IMR-90 (cell line): ENCODE data around the gene GRN. TPM values are rescaled to one million over a fixed set of nuclear protein-coding genes. Genes with fewer than 3 reads are reported as not detected.
A peak's percentile ranks its signal among the peaks of the same experiment; 100 is the strongest.

Source experiments
- ATAC-seq: fragments of 200-7000 bp; cut with Tn5 transposase; 2 replicates; pipeline ENCODE4 v1.9.1; 2020; ENCODE audit warnings: low read depth, mild to moderate bottlenecking, moderate library complexity
- BruUV-seq: library from RNA; stranded (reverse); fragments of 400-500 nt; replicated peaks from 2 replicates; lab custom pipeline; 2021; lab: Mats Ljungman, UMichigan
- CTCF ChIA-PET: fragments of 300-600 bp; formaldehyde crosslinking; extraction: SDS; loops from one replicate; lab custom pipeline; 2021; ENCODE audit warnings: antibody characterized with exemption; lab: Yijun Ruan, JAX
- POLR2A ChIA-PET: fragments of 300-600 bp; sonication (Branson Sonifier 250); formaldehyde crosslinking; loops from one replicate; lab custom pipeline; 2022; ENCODE audit warnings: antibody characterized with exemption; ENCODE audit not compliant: unreplicated experiment; lab: Charles Lee
- DNase-seq: peaks from one replicate; pipeline ENCODE4 v3.0.0; 2013
- H2AFZ ChIP-seq: replicated peaks from 2 replicates; pipeline ENCODE3; 2013; ENCODE audit warnings: low read length, mild to moderate bottlenecking; ENCODE audit not compliant: poor library complexity
- H2AK5ac ChIP-seq: 2 replicates; pipeline ENCODE4 v1.6.1; 2013; ENCODE audit warnings: low read depth, low read length, inconsistent platforms
- H2AK9ac ChIP-seq: replicated peaks from 2 replicates; pipeline ENCODE3; 2013; ENCODE audit warnings: mild to moderate bottlenecking, low read depth, low read length, moderate library complexity; ENCODE audit not compliant: poor library complexity
- H2BK120ac ChIP-seq: 2 replicates; pipeline ENCODE4 v1.6.1; 2013; ENCODE audit warnings: low read depth, low read length, inconsistent platforms
- H2BK15ac ChIP-seq: 3 replicates; pipeline ENCODE4 v1.6.1; 2013; ENCODE audit warnings: low read depth, low read length, inconsistent platforms
- H2BK20ac ChIP-seq: 2 replicates; pipeline ENCODE4 v1.6.1; 2013; ENCODE audit warnings: low read depth, mild to moderate bottlenecking, inconsistent platforms, low read length, moderate library complexity
- H2BK5ac ChIP-seq: 2 replicates; pipeline ENCODE4 v1.6.1; 2013; ENCODE audit warnings: mild to moderate bottlenecking, low read depth, low read length, inconsistent platforms; ENCODE audit not compliant: poor library complexity, severe bottlenecking
- H3K14ac ChIP-seq: replicated peaks from 2 replicates; pipeline ENCODE4 v1.6.1; 2013; ENCODE audit warnings: low read depth, low read length, inconsistent platforms
- H3K18ac ChIP-seq: 2 replicates; pipeline ENCODE4 v1.6.1; 2013; ENCODE audit warnings: low read depth, low read length, control low read depth
- H3K23ac ChIP-seq: 2 replicates; pipeline ENCODE4 v1.6.1; 2013; ENCODE audit warnings: low read depth, low read length, inconsistent platforms
- H3K27ac ChIP-seq: 2 replicates; pipeline ENCODE4 v1.5.1; 2013; ENCODE audit warnings: mild to moderate bottlenecking, control low read depth, low read length; ENCODE audit not compliant: insufficient read depth
- H3K27me3 ChIP-seq: 2 replicates; pipeline ENCODE4 v1.6.1; 2013; ENCODE audit warnings: low read length; ENCODE audit not compliant: control insufficient read depth, insufficient read depth
- H3K36me3 ChIP-seq: 2 replicates; pipeline ENCODE4 v1.6.1; 2013; ENCODE audit warnings: low read length, mixed read lengths; ENCODE audit not compliant: control insufficient read depth, insufficient read depth
- H3K4ac ChIP-seq: 2 replicates; pipeline ENCODE4 v1.6.1; 2013; ENCODE audit warnings: low read depth, low read length, inconsistent platforms
- H3K4me1 ChIP-seq: 2 replicates; pipeline ENCODE4 v1.6.1; 2013; ENCODE audit warnings: low read length, mixed read lengths; ENCODE audit not compliant: control insufficient read depth, insufficient read depth
- H3K4me2 ChIP-seq: 2 replicates; pipeline ENCODE4 v1.6.1; 2013; ENCODE audit warnings: low read depth, mild to moderate bottlenecking, control low read depth, low read length, moderate library complexity
- H3K4me3 ChIP-seq: 2 replicates; pipeline ENCODE4 v1.5.1; 2013; ENCODE audit warnings: low read depth, mild to moderate bottlenecking, control low read depth, low read length, moderate library complexity; ENCODE audit not compliant: insufficient read depth
- H3K56ac ChIP-seq: 2 replicates; pipeline ENCODE4 v1.6.1; 2013; ENCODE audit warnings: low read length, inconsistent platforms; ENCODE audit not compliant: insufficient read depth; ENCODE audit errors: extremely low read depth
- H3K79me1 ChIP-seq, 2 experiments: 2 replicates each; pipeline ENCODE4 v1.6.1; 2013; ENCODE audit warnings: low read length in 2 of 2, inconsistent platforms in 1 of 2, low read depth in 1 of 2
- H3K9ac ChIP-seq: 2 replicates; pipeline ENCODE4 v1.6.1; 2013; ENCODE audit warnings: low read depth, low read length, control low read depth
- H3K9me1 ChIP-seq: 2 replicates; pipeline ENCODE4 v1.6.1; 2013; ENCODE audit warnings: low read length, inconsistent platforms; ENCODE audit not compliant: insufficient read depth
- H3K9me3 ChIP-seq: 2 replicates; pipeline ENCODE4 v1.6.1; 2013; ENCODE audit warnings: low read length; ENCODE audit not compliant: control insufficient read depth, insufficient read depth
- H4K20me1 ChIP-seq: 2 replicates; pipeline ENCODE4 v1.6.1; 2013; ENCODE audit warnings: low read length, inconsistent platforms; ENCODE audit not compliant: insufficient read depth
- H4K5ac ChIP-seq: 2 replicates; pipeline ENCODE4 v1.6.1; 2013; ENCODE audit warnings: mild to moderate bottlenecking, low read depth, low read length, control low read depth
- H4K8ac ChIP-seq, 2 experiments: 2 replicates each; pipeline ENCODE4 v1.6.1; 2013; ENCODE audit warnings: low read depth in 2 of 2, low read length in 2 of 2, control low read depth in 1 of 2, inconsistent platforms in 1 of 2
- H4K91ac ChIP-seq: 2 replicates; pipeline ENCODE4 v1.6.1; 2013; ENCODE audit warnings: low read depth, low read length, inconsistent platforms; ENCODE audit not compliant: insufficient read depth
- BHLHE40 ChIP-seq: fragments of 150-350 bp; IDR thresholded peaks from 2 replicates; pipeline ENCODE4 v1.6.1; 2016; ENCODE audit warnings: mild to moderate bottlenecking, low read depth, low read length
- CHD1 ChIP-seq: IDR thresholded peaks from 2 replicates; pipeline ENCODE4 v1.6.1; 2012; ENCODE audit warnings: low read depth, low read length, improper control_type of control experiment
- CTCF ChIP-seq: conservative IDR thresholded peaks from 2 replicates; pipeline ENCODE4 v1.5.1; 2012; ENCODE audit warnings: mild to moderate bottlenecking, low read depth, low read length, improper control_type of control experiment
- FOS ChIP-seq: fragments of 150-350 bp; IDR thresholded peaks from 2 replicates; pipeline ENCODE4 v1.6.1; 2016; ENCODE audit warnings: low read depth, low read length
- MAFK ChIP-seq: IDR thresholded peaks from 2 replicates; pipeline ENCODE4 v1.6.1; 2012; ENCODE audit warnings: low read depth, low read length, improper control_type of control experiment
- MAZ ChIP-seq: IDR thresholded peaks from 2 replicates; pipeline ENCODE4 v1.6.1; 2012; ENCODE audit warnings: low read depth, mild to moderate bottlenecking, low read length, improper control_type of control experiment, moderate library complexity, borderline replicate concordance
- MXI1 ChIP-seq: IDR thresholded peaks from 2 replicates; pipeline ENCODE4 v1.6.1; 2012; ENCODE audit warnings: low read depth, mild to moderate bottlenecking, low read length, moderate library complexity, borderline replicate concordance
- NFE2L2 ChIP-seq: fragments of 150-350 bp; IDR thresholded peaks from 2 replicates; pipeline ENCODE4 v1.6.1; 2016; ENCODE audit warnings: low read depth, mild to moderate bottlenecking, low read length
- POLR2A ChIP-seq: IDR thresholded peaks from 2 replicates; pipeline ENCODE4 v1.6.1; 2012; ENCODE audit warnings: mild to moderate bottlenecking, low read depth, low read length
- RCOR1 ChIP-seq: IDR thresholded peaks from 2 replicates; pipeline ENCODE4 v1.6.1; 2012; ENCODE audit warnings: mild to moderate bottlenecking, low read length, improper control_type of control experiment; ENCODE audit not compliant: insufficient replicate concordance
- RFX5 ChIP-seq: IDR thresholded peaks from 2 replicates; pipeline ENCODE4 v1.8.0; 2012; ENCODE audit warnings: low read depth, mild to moderate bottlenecking, low read length, moderate library complexity
- SMC3 ChIP-seq: fragments of 150-350 bp; IDR thresholded peaks from 2 replicates; pipeline ENCODE4 v1.6.1; 2016; ENCODE audit warnings: low read depth, mild to moderate bottlenecking, antibody characterized with exemption, low read length, moderate library complexity
- WGBS, 2 experiments: methylation state at CpG; one replicate each; pipeline versions ENCODE4 v1.1.5 to v1.1.7; 2013; ENCODE audit warnings: missing lambda C conversion rate in 2 of 2; ENCODE audit not compliant: insufficient read length in 1 of 2; ENCODE audit errors: extremely low coverage in 2 of 2; 5-methylcytosine and 5-hydroxymethylcytosine counted together
- dilution Hi-C: fragments of 300-500 bp; cut with HindIII; formaldehyde crosslinking; loops from one replicate; pipeline ENCODE4 v1.14.3; 2018; ENCODE audit warnings: low sequenced_read_pairs; ENCODE audit not compliant: unreplicated experiment
- in situ Hi-C: fragments of 300-500 bp; cut with MboI; formaldehyde crosslinking; loops from 3 replicates; pipeline ENCODE4 v1.14.3; 2019; ENCODE audit warnings: low sequenced_read_pairs, inconsistent platforms, mixed read lengths
- intact Hi-C: fragments of 100-400 bp; cut with micrococcal nuclease; formaldehyde crosslinking; loops from 2 replicates; pipeline ENCODE4 v1.10.0; 2022
- polyA plus RNA-seq, 3 experiments: library from polyadenylated mRNA; depleted of rRNA; stranded (reverse); fragments of >200 nt; gene quantifications; 2 replicates each; pipeline ENCODE4 v1.2.3, GENCODE V29; 2012; ENCODE audit warnings: low replicate concordance in 1 of 3
- total RNA-seq: library from RNA; depleted of rRNA; stranded (reverse); fragments of >200 nt; gene quantifications from 2 replicates; pipeline ENCODE4 v1.2.3, GENCODE V29; 2012
- TF ChIP-seq, protein P1 (sequence below): fragments of 150-350 bp; IDR thresholded peaks from 2 replicates; pipeline ENCODE4 v1.6.1; 2016; ENCODE audit warnings: low read depth, mild to moderate bottlenecking, low read length, moderate library complexity, borderline replicate concordance

GRN gene
- total and polyA plus RNA-seq, 2 of the 4 experiments (the other 2 are of a cell fraction) = 38.9 to 494 TPM

GRCh38 chr17:44362949-44363612 lies 18.0 kb downstream of the GRN start:
- H3K9ac ChIP-seq = peak overlapping the region; percentile 71
- peak overlapping the region; percentile 93 for H2AFZ ChIP-seq
- peak overlapping the region; percentile 26; the same call in 1 of the 2 replicates for H3K27ac ChIP-seq
- no peak overlapping the region for H2AK5ac ChIP-seq
- peak overlapping the region; percentile 88 for H3K4me3 ChIP-seq
- no peak overlapping the region; the same call in 1 of the 2 replicates for H3K23ac ChIP-seq
- in situ Hi-C loops (no loop called here), intact Hi-C loops (no loop called here), dilution Hi-C loops (no loop called here)
- H3K79me1 ChIP-seq = peaks cover 4 to 28% of the 10 kb centered on the region in 2 experiments; a peak in 2 of 4 replicates
- no peak overlapping the region for H2BK20ac ChIP-seq
- peak; percentile 35 for ATAC-seq
- H4K5ac ChIP-seq = no peak overlapping the region
- H2BK5ac ChIP-seq = no peak overlapping the region
- no peak for TF ChIP-seq MAFK
- no peak for TF ChIP-seq SMC3
- no peak for TF ChIP-seq NFE2L2
- no peak for TF ChIP-seq BHLHE40
- no peak for TF ChIP-seq RFX5
- TF ChIP-seq MXI1 = no peak
- TF ChIP-seq FOS = no peak
- TF ChIP-seq, protein P1, sequence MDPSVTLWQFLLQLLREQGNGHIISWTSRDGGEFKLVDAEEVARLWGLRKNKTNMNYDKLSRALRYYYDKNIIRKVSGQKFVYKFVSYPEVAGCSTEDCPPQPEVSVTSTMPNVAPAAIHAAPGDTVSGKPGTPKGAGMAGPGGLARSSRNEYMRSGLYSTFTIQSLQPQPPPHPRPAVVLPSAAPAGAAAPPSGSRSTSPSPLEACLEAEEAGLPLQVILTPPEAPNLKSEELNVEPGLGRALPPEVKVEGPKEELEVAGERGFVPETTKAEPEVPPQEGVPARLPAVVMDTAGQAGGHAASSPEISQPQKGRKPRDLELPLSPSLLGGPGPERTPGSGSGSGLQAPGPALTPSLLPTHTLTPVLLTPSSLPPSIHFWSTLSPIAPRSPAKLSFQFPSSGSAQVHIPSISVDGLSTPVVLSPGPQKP = no peak
- no peak for TF ChIP-seq CTCF
- TF ChIP-seq POLR2A = no peak
- no peak for TF ChIP-seq RCOR1
- no peak for TF ChIP-seq CHD1
- TF ChIP-seq MAZ = no peak
- peaks cover 15% of the 10 kb centered on the region for H3K4me1 ChIP-seq
- H3K9me1 ChIP-seq = peaks cover 8% of the 10 kb centered on the region; the same call in 1 of the 2 replicates
- H3K14ac ChIP-seq = peak overlapping the region; percentile 51; the same call in 1 of the 2 replicates
- H2BK120ac ChIP-seq = 0 out of 2 replicates have a peak overlapping the region, but pooled peaks have one; percentile 4
- WGBS, 2 experiments = 0% methylated on average over 10 of the region's 45 CpGs; no CpG with 5 or more reads in 1 of the 2 experiments
- ChIA-PET POLR2A (no interaction called here), CTCF (interaction anchor here (0.9 to 1.7 kb wide), 6 partner anchors 10 to 159 kb away, joined by 3 to 6 read pairs (median 4); no protein-coding TSS in a partner anchor)
- no peak for DNase-seq
- peaks cover 3% of the 10 kb centered on the region; the same call in 1 of the 2 replicates for H3K36me3 ChIP-seq
- no peak overlapping the region for H4K91ac ChIP-seq
- peak overlapping the region; percentile 87 for H2AK9ac ChIP-seq
- peak overlapping the region; percentile 86 for H3K4me2 ChIP-seq
- H3K9me3 ChIP-seq = no peaks in the 10 kb centered on the region
- H3K27me3 ChIP-seq = peaks cover 20% of the 10 kb centered on the region
- peak overlapping the region in 1 of 2 experiments; percentile 69; a peak in 1 of 4 replicates for H4K8ac ChIP-seq
- H3K56ac ChIP-seq = 0 out of 2 replicates have a peak overlapping the region, but pooled peaks have one; percentile 6
- H3K4ac ChIP-seq = no peak overlapping the region
- peaks cover 11% of the 10 kb centered on the region for H4K20me1 ChIP-seq
- H3K18ac ChIP-seq = no peak overlapping the region; the same call in 1 of the 2 replicates
- H2BK15ac ChIP-seq = no peak overlapping the region
- BruUV-seq = no TSS peak
